Cardiac fibroblast (primary cell): ENCODE results near the gene MLF1.

ENCODE experiments used
- DNase-seq, 2 donors: peaks; one replicate each; pipeline versions ENCODE4 v3.0.0 to v3.0.0-alpha.2; 2010; ENCODE audit warnings: low read depth in 2 of 2
- H3K4me3 ChIP-seq, 2 donors: replicated peaks in 1 of 2; 1 replicate in 1 of 2; 2 replicates in 1 of 2; pipeline ENCODE4 v1.5.1; 2011; ENCODE audit warnings: low read depth in 2 of 2, low read length in 2 of 2, mild to moderate bottlenecking in 2 of 2, moderate library complexity in 1 of 2
- CTCF ChIP-seq: IDR thresholded peaks from one replicate; pipeline ENCODE4 v1.5.1; 2011; ENCODE audit warnings: low read depth, mild to moderate bottlenecking, low read length, inconsistent platforms

MLF1 gene

GRCh38 chr3:158570999-158571702, at the start of gene MLF1:
Gene MLF1 (plus strand): TSS chr3:158571194. CDS start chr3:158571301, 107 bp downstream.
- DNase-seq, result peak; percentile 96 to 98
- peak within 1 kb of the TSS; percentile 54 to 63 for H3K4me3 ChIP-seq
- no peak for TF ChIP-seq CTCF

GRCh38 chr3:158522221-158523136, 48.5 kb upstream of the MLF1 start:
- DNase-seq, result peak; percentile 55 to 83
- no peak for TF ChIP-seq CTCF
- H3K4me3 ChIP-seq, result no peak overlapping the region

- no peak for TF ChIP-seq CTCF
- no peak for DNase-seq
- no peak overlapping the region for H3K4me3 ChIP-seq
Measured at GRCh38 chr3:158528076-158528674, 42.8 kb upstream of the MLF1 start.

GRCh38 chr3:158531334-158531733, 39.7 kb upstream of the MLF1 start:
- no peak overlapping the region for H3K4me3 ChIP-seq
- peak in 1 of 2 donors; percentile 9 for DNase-seq
- TF ChIP-seq CTCF, result no peak

- peak; percentile 78 to 80 for DNase-seq
- no peak overlapping the region for H3K4me3 ChIP-seq
- peak; percentile 66 for TF ChIP-seq CTCF
Measured at GRCh38 chr3:158532099-158532734, 38.8 kb upstream of the MLF1 start.

- no peak for TF ChIP-seq CTCF
- DNase-seq, result no peak
- no peak overlapping the region for H3K4me3 ChIP-seq
Measured at GRCh38 chr3:158535918-158536317, 35.1 kb upstream of the MLF1 start.
